ENCODE measurements around the gene JAZF1.

The JAZF1 gene

GRCh38 chr7:28201131-28201530 lies 20.5 kb upstream of the JAZF1 start:
- Histone ChIP-seq H3K4me3 (ENCODE audit: low read depth in 1 of 2, low read length in 1 of 2) (no peak overlapping the region), H3K4me1 (ENCODE audit: control insufficient read depth in 1 of 2, insufficient read depth in 1 of 2, low read depth in 1 of 2, low read length in 1 of 2) (no peaks in the 10 kb centered on the region), H3K9me3 (no peaks in the 10 kb centered on the region), H3K36me3 (no peaks in the 10 kb centered on the region), H3K27ac (no peak overlapping the region), H3K27me3 (no peaks in the 10 kb centered on the region)
- no peak for TF ChIP-seq CTCF (IDR thresholded peaks at IDR 0.05)

GRCh38 chr7:28200598-28200997 lies 20.0 kb upstream of the JAZF1 start:
- H3K4me1 ChIP-seq (ENCODE audit: control insufficient read depth in 1 of 2, insufficient read depth in 1 of 2, low read depth in 1 of 2, low read length in 1 of 2) = no peaks in the 10 kb centered on the region
- no peaks in the 10 kb centered on the region for H3K9me3 ChIP-seq
- no peak for TF ChIP-seq CTCF (IDR thresholded peaks at IDR 0.05)
- H3K27me3 ChIP-seq = no peaks in the 10 kb centered on the region
- no peak overlapping the region for H3K4me3 ChIP-seq (ENCODE audit: low read depth in 1 of 2, low read length in 1 of 2)
- no peak overlapping the region for H3K27ac ChIP-seq
- no peaks in the 10 kb centered on the region for H3K36me3 ChIP-seq

GRCh38 chr7:28199021-28199510 lies 18.5 kb upstream of the JAZF1 start:
- Histone ChIP-seq H3K4me3 (ENCODE audit: low read depth in 1 of 2, low read length in 1 of 2) (no peak overlapping the region), H3K4me1 (ENCODE audit: control insufficient read depth in 1 of 2, insufficient read depth in 1 of 2, low read depth in 1 of 2, low read length in 1 of 2) (no peaks in the 10 kb centered on the region), H3K9me3 (no peaks in the 10 kb centered on the region), H3K36me3 (no peaks in the 10 kb centered on the region), H3K27me3 (no peaks in the 10 kb centered on the region), H3K27ac (no peak overlapping the region)
- no peak for TF ChIP-seq CTCF (IDR thresholded peaks at IDR 0.05)

GRCh38 chr7:28195910-28196620 lies 15.5 kb upstream of the JAZF1 start:
- TF ChIP-seq CTCF (IDR thresholded peaks at IDR 0.05) = no peak

GRCh38 chr7:28192786-28193585 lies 12.4 kb upstream of the JAZF1 start:
- TF ChIP-seq CTCF (IDR thresholded peaks at IDR 0.05) = no peak
- Histone ChIP-seq H3K27ac (no peak overlapping the region), H3K9me3 (no peaks in the 10 kb centered on the region), H3K27me3 (no peaks in the 10 kb centered on the region), H3K4me1 (ENCODE audit: control insufficient read depth in 1 of 2, insufficient read depth in 1 of 2, low read depth in 1 of 2, low read length in 1 of 2) (peaks cover 6 to 13% of the 10 kb centered on the region in 2 experiments), H3K36me3 (no peaks in the 10 kb centered on the region), H3K4me3 (ENCODE audit: low read depth in 1 of 2, low read length in 1 of 2) (no peak overlapping the region)

More at GRCh38 chr7:28195910-28196620, 15.5 kb upstream of the JAZF1 start:
- Histone ChIP-seq H3K4me3 (ENCODE audit: low read depth in 1 of 2, low read length in 1 of 2) (no peak overlapping the region), H3K4me1 (ENCODE audit: control insufficient read depth in 1 of 2, insufficient read depth in 1 of 2, low read depth in 1 of 2, low read length in 1 of 2) (peaks cover 6 to 13% of the 10 kb centered on the region in 2 experiments), H3K36me3 (no peaks in the 10 kb centered on the region), H3K27me3 (no peaks in the 10 kb centered on the region), H3K27ac (no peak overlapping the region), H3K9me3 (no peaks in the 10 kb centered on the region)
